Measurements from ENCODE around the gene TMEM89. TPM values are rescaled to one million over a fixed set of nuclear protein-coding genes. Genes with fewer than 3 reads are reported as not detected.

The TMEM89 gene
- total and polyA plus RNA-seq, 2 of the 13 experiments (the other 11 are each of a cell fraction or from before 2014, with no cell fraction given) = 0.31 to 0.59 TPM

DNA sequence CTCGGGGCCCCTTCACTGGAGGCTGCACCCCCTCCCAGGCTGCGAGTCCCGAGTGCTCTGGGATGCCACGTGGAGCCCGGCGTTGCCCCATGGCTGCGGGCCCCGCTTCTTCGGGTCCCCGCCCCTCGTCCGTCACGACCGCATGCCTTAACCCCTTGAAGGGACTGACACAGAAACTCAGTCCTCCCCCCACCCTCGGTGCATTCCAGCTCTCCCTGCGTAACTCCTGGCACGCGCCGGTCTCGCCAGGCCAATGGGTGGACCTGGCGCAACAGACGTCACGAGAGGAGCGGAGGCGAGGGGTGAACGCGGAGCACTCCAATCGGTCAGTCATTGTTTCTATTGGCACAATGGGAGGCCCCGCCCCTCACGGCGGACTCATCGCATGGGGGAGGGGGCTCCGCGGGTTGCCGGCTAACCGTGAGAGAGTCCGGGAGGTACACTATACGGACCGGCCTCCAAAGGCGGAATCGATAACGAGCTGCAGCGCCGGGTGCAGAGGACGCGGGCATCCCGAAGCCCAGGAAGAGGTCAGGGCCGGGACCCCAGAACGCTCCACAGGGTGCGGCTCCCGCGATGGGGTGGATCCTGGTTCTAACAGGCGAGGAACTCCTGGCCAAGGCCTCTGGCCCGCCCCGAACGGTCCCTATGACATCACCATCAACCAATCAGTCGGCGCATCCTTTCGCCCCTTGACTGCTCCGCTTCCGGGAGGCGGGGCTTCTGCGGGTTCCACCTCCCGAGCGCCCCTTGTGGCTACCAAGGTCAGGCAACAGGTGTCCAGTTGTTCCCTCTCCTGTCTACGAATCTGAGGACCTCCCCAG, 42.1 kb upstream of the TMEM89 start (continued):
- TF ChIP-seq, protein P1, sequence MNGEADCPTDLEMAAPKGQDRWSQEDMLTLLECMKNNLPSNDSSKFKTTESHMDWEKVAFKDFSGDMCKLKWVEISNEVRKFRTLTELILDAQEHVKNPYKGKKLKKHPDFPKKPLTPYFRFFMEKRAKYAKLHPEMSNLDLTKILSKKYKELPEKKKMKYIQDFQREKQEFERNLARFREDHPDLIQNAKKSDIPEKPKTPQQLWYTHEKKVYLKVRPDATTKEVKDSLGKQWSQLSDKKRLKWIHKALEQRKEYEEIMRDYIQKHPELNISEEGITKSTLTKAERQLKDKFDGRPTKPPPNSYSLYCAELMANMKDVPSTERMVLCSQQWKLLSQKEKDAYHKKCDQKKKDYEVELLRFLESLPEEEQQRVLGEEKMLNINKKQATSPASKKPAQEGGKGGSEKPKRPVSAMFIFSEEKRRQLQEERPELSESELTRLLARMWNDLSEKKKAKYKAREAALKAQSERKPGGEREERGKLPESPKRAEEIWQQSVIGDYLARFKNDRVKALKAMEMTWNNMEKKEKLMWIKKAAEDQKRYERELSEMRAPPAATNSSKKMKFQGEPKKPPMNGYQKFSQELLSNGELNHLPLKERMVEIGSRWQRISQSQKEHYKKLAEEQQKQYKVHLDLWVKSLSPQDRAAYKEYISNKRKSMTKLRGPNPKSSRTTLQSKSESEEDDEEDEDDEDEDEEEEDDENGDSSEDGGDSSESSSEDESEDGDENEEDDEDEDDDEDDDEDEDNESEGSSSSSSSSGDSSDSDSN (CRISPR knock-in tag; IDR thresholded peaks at IDR 0.05) = peak; percentile 80
- peak; percentile 8; the same call in 1 of the 2 replicates for TF ChIP-seq ZNF329 (CRISPR knock-in tag; IDR thresholded peaks at IDR 0.05; ENCODE audit: low read depth)
- TF ChIP-seq MED13 (CRISPR knock-in tag; IDR thresholded peaks at IDR 0.05) = no peak
- no peak for TF ChIP-seq PRDM4 (CRISPR knock-in tag; IDR thresholded peaks at IDR 0.05; ENCODE audit: borderline replicate concordance)
- TF ChIP-seq, protein P2, sequence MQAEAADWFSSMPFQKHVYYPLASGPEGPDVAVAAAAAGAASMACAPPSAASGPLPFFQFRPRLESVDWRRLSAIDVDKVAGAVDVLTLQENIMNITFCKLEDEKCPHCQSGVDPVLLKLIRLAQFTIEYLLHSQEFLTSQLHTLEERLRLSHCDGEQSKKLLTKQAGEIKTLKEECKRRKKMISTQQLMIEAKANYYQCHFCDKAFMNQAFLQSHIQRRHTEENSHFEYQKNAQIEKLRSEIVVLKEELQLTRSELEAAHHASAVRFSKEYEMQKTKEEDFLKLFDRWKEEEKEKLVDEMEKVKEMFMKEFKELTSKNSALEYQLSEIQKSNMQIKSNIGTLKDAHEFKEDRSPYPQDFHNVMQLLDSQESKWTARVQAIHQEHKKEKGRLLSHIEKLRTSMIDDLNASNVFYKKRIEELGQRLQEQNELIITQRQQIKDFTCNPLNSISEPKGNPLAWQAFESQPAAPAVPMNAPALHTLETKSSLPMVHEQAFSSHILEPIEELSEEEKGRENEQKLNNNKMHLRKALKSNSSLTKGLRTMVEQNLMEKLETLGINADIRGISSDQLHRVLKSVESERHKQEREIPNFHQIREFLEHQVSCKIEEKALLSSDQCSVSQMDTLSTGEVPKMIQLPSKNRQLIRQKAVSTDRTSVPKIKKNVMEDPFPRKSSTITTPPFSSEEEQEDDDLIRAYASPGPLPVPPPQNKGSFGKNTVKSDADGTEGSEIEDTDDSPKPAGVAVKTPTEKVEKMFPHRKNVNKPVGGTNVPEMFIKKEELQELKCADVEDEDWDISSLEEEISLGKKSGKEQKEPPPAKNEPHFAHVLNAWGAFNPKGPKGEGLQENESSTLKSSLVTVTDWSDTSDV (CRISPR knock-in tag; IDR thresholded peaks at IDR 0.05) = peak; percentile 5; the same call in 1 of the 2 replicates
- no peak for TF ChIP-seq ZNF720 (CRISPR knock-in tag; IDR thresholded peaks at IDR 0.05)
- TF ChIP-seq ZNF513 (CRISPR knock-in tag; conservative IDR thresholded peaks at IDR 0.05) = no peak
- no peak for TF ChIP-seq ZNF326 (CRISPR knock-in tag; IDR thresholded peaks at IDR 0.05; ENCODE audit: borderline replicate concordance)
- TF ChIP-seq SRF (IDR thresholded peaks at IDR 0.05; ENCODE audit: low read depth, low read length) = no peak
- TF ChIP-seq PAX8 (CRISPR knock-in tag; IDR thresholded peaks at IDR 0.05; ENCODE audit: borderline replicate concordance) = no peak
- TF ChIP-seq IRF1 (CRISPR knock-in tag; IDR thresholded peaks at IDR 0.05; ENCODE audit: low read depth) = no peak
- no peak for TF ChIP-seq ZFP41 (CRISPR knock-in tag; IDR thresholded peaks at IDR 0.05; ENCODE audit: borderline replicate concordance)
- peak; percentile 87 for TF ChIP-seq CTCF (CRISPR knock-in tag; IDR thresholded peaks at IDR 0.05)
- TF ChIP-seq ZNF484 (CRISPR knock-in tag; IDR thresholded peaks at IDR 0.05; ENCODE audit: borderline replicate concordance, low read depth) = no peak
